ENCODE measurements around the gene AEBP1. TPM values are rescaled to one million over a fixed set of nuclear protein-coding genes. Genes with fewer than 3 reads are reported as not detected.

AEBP1 gene
- total RNA-seq, 1 experiment from 2014 or later: 49.3 TPM

DNA sequence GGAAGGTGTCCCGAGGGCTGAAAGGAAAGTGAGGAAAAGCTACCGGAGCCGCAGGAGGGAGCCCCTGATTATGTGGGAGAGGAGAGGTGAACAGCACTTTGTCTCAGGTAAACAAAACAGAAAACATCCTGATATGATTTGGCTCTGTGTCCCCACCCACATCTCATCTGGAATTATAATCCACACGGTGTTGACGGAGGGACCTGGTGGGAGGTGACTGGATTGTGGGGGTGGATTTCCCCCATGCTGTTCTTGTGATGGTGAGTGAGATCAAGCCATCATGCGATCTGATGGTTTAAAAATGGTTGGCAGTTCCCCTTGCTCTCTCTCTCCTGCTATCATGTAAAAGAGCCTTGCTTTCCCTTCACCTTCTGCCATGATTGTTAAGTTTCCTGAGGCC, 16.2 kb downstream of the AEBP1 start:
- H3K4ac ChIP-seq (ENCODE audit: low read depth, low read length): no peak overlapping the region
- H3T11ph ChIP-seq (ENCODE audit: low read length): no peak overlapping the region
- TF ChIP-seq, protein P1, sequence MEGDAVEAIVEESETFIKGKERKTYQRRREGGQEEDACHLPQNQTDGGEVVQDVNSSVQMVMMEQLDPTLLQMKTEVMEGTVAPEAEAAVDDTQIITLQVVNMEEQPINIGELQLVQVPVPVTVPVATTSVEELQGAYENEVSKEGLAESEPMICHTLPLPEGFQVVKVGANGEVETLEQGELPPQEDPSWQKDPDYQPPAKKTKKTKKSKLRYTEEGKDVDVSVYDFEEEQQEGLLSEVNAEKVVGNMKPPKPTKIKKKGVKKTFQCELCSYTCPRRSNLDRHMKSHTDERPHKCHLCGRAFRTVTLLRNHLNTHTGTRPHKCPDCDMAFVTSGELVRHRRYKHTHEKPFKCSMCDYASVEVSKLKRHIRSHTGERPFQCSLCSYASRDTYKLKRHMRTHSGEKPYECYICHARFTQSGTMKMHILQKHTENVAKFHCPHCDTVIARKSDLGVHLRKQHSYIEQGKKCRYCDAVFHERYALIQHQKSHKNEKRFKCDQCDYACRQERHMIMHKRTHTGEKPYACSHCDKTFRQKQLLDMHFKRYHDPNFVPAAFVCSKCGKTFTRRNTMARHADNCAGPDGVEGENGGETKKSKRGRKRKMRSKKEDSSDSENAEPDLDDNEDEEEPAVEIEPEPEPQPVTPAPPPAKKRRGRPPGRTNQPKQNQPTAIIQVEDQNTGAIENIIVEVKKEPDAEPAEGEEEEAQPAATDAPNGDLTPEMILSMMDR (conservative IDR thresholded peaks at IDR 0.05): no peak
- H3K18ac ChIP-seq (ENCODE audit: insufficient read length, low read depth, low read length): no peak overlapping the region
- no peak overlapping the region for H4K91ac ChIP-seq (ENCODE audit: insufficient read length, low read depth, low read length)
- H3K4me1 ChIP-seq (ENCODE audit: insufficient read depth, low read length): no peaks in the 10 kb centered on the region
- H3K56ac ChIP-seq (ENCODE audit: insufficient read length, low read depth, low read length): no peak overlapping the region
- Mint-ChIP-seq H3K27ac (no peak overlapping the region), H3K4me3 (peak overlapping the region in 1 of 2 experiments; percentile 36; a peak in 2 of 5 replicates), H3K27me3 (ENCODE audit: low read depth) (peaks cover 10% of the 10 kb centered on the region), H3K4me1 (peaks cover 10 to 12% of the 10 kb centered on the region in 2 experiments), H3K9me3 (no peaks in the 10 kb centered on the region; a peak in 1 of 5 replicates), H3K36me3 (ENCODE audit: insufficient read depth in 1 of 3, low read depth in 3 of 3) (peaks cover 33 to 70% (median 58%) of the 10 kb centered on the region in 3 experiments)
- no peak overlapping the region for H2BK15ac ChIP-seq (ENCODE audit: low read depth, low read length)
- H3K14ac ChIP-seq (ENCODE audit: insufficient read depth, low read length): no peak overlapping the region
- peaks cover 11% of the 10 kb centered on the region for H3K23me2 ChIP-seq (ENCODE audit: insufficient read length, low read depth, low read length, poor library complexity, severe bottlenecking)
- no peak overlapping the region for H2BK12ac ChIP-seq (ENCODE audit: insufficient read length, low read depth, low read length)
- H3K79me2 ChIP-seq (ENCODE audit: insufficient read depth, low read length): no peaks in the 10 kb centered on the region; the same call in 1 of the 2 replicates
- H2AK5ac ChIP-seq (ENCODE audit: insufficient read length, low read length): no peak overlapping the region
- WGBS (ENCODE audit: extremely low coverage, insufficient read length, low lambda C conversion rate): no CpG with 5 or more reads among the region's 6 CpGs
- no peak overlapping the region for H2BK120ac ChIP-seq (ENCODE audit: low read depth, low read length, poor library complexity, severe bottlenecking)
- no peak overlapping the region for H4K5ac ChIP-seq (ENCODE audit: insufficient read length, low read depth, low read length)
- H3K27ac ChIP-seq (ENCODE audit: insufficient read length, low read depth, low read length): no peak overlapping the region
- no peak overlapping the region for H3K23ac ChIP-seq (ENCODE audit: insufficient read length, low read depth, low read length)
- H2AFZ ChIP-seq (ENCODE audit: low read length): no peak overlapping the region
- H3K9ac ChIP-seq (ENCODE audit: extremely low read depth, insufficient read length, low read length): no peak overlapping the region
- no peak overlapping the region for H3K4me2 ChIP-seq (ENCODE audit: insufficient read depth, insufficient read length, low read length)
- no peaks in the 10 kb centered on the region for H3K9me3 ChIP-seq (ENCODE audit: control insufficient read depth, low read depth, low read length)
- no peaks in the 10 kb centered on the region for H4K20me1 ChIP-seq (ENCODE audit: control insufficient read depth, insufficient read depth, insufficient read length)
- H2BK5ac ChIP-seq (ENCODE audit: insufficient read length, low read length): no peak overlapping the region
- no peaks in the 10 kb centered on the region for H3K27me3 ChIP-seq (ENCODE audit: insufficient read depth, low read length)
- peaks cover 2% of the 10 kb centered on the region for H3K79me1 ChIP-seq (ENCODE audit: insufficient read depth, low read depth, low read length, poor library complexity, severe bottlenecking)
- DNase-seq: no peak
- H2BK20ac ChIP-seq (ENCODE audit: low read depth, low read length, poor library complexity, severe bottlenecking): no peak overlapping the region
- H4K8ac ChIP-seq (replicated peaks; ENCODE audit: insufficient read length, low read depth, low read length): no peak overlapping the region
